Lower leg skin (tissue), 4 donors: ENCODE data around the gene PRODH. TPM values are rescaled to one million over a fixed set of nuclear protein-coding genes. Genes with fewer than 3 reads are reported as not detected.
A peak's percentile ranks its signal among the peaks of the same experiment; 100 is the strongest.
"Not testable (repeated sequence)": the region's sequence is repeated elsewhere in the genome, so short reads cannot be mapped to it uniquely, and the experiment has no call there.

ENCODE experiments used
- DNase-seq, 2 donors: peaks; one replicate each; pipeline ENCODE4 v3.0.0-alpha.2; 2019; ENCODE audit warnings: low spot score in 2 of 2
- H3K4me3 ChIP-seq: fragments of 200-600 bp; sonication (generic); 2 replicates; pipeline ENCODE4 v1.5.1; 2017; ENCODE audit warnings: mild to moderate bottlenecking, low read depth; ENCODE audit not compliant: poor library complexity, severe bottlenecking
- CTCF ChIP-seq, 3 donors: fragments of 450-650 bp; IDR thresholded peaks; one replicate each; pipeline ENCODE4 v1.5.1; 2016; ENCODE audit warnings: antibody characterized with exemption in 3 of 3, mild to moderate bottlenecking in 3 of 3, moderate library complexity in 2 of 3
- POLR2A ChIP-seq, 2 donors: fragments of 450-650 bp; IDR thresholded peaks; one replicate each; pipeline ENCODE4 v1.6.1; 2016 to 2017; ENCODE audit warnings: antibody characterized with exemption in 2 of 2, mild to moderate bottlenecking in 1 of 2, moderate library complexity in 1 of 2
- WGBS, 2 donors: methylation state at CpG; one replicate each; pipeline ENCODE4 v1.1.5; 2018; 5-methylcytosine and 5-hydroxymethylcytosine counted together
- intact Hi-C: fragments of 100-400 bp; cut with DNase I; formaldehyde crosslinking; loops from one replicate; pipeline ENCODE4 v1.15.0; 2023; ENCODE audit warnings: low total_unique reads
- total RNA-seq, 4 donors: library from RNA; depleted of rRNA; stranded (reverse); fragments of >200 nt; gene quantifications; one replicate each; pipeline ENCODE4 v1.1.0, GENCODE V29; 2016

The PRODH gene
- total RNA-seq, 4 donors from 2014 or later, result 22.6 to 109 (median 37.2) TPM

GRCh38 chr22:18909556-18909955, 26.5 kb downstream of the PRODH start:
- no CpG with 5 or more reads among the region's 5 CpGs for WGBS, 2 donors
- DNase-seq, result peak; percentile 8 to 53
- TF ChIP-seq CTCF (IDR thresholded peaks at IDR 0.05), result no peak
- TF ChIP-seq POLR2A (IDR thresholded peaks at IDR 0.05), result no peak
- no peak overlapping the region for H3K4me3 ChIP-seq
- intact Hi-C loops, result no loop called here

- TF ChIP-seq CTCF (IDR thresholded peaks at IDR 0.05) (no peak), POLR2A (IDR thresholded peaks at IDR 0.05) (no peak)
- DNase-seq, result peak; percentile 13 to 42
- H3K4me3 ChIP-seq, result no peak overlapping the region
- WGBS, 2 donors, result no CpG with 5 or more reads among the region's 13 CpGs
- intact Hi-C loops, result no loop called here
These were observed 29.2 kb downstream of the PRODH start for GRCh38 chr22:18906896-18907295.

- WGBS, 2 donors, result no CpG with 5 or more reads among the region's 36 CpGs
- H3K4me3 ChIP-seq, DNase-seq, intact Hi-C loops: not testable (repeated sequence)
These were observed 29.7 kb downstream of the PRODH start for GRCh38 chr22:18906410-18906745.

- H3K4me3 ChIP-seq, result no peak within 1 kb of the TSS
- intact Hi-C loops, result no loop called here
- WGBS, 2 donors, result 8% methylated on average over 5 of the region's 77 CpGs; no CpG with 5 or more reads in 1 of the 2 donors
These were observed 30.3 kb downstream of the PRODH start, which contains the start of gene DGCR6 for GRCh38 chr22:18905540-18906409. TSS of gene DGCR6 (plus strand) at chr22:18906320. CDS start at chr22:18906375, 55 bp downstream.

GRCh38 chr22:18896037-18896657, 39.9 kb downstream of the PRODH start:
- H3K4me3 ChIP-seq, DNase-seq, intact Hi-C loops: not testable (repeated sequence)
- 86 to 94% methylated on average over 5 to 6 of the region's 7 CpGs for WGBS, 2 donors

More at GRCh38 chr22:18905540-18906409, 30.3 kb downstream of the PRODH start, which contains the start of gene DGCR6:
- peak in 1 of 2 donors; percentile 10 for DNase-seq
- no peak for TF ChIP-seq CTCF (IDR thresholded peaks at IDR 0.05)
- TF ChIP-seq POLR2A (IDR thresholded peaks at IDR 0.05), result no peak

GRCh38 chr22:18893775-18894174, 42.3 kb downstream of the PRODH start:
- DNase-seq, H3K4me3 ChIP-seq, intact Hi-C loops: not testable (repeated sequence)
- WGBS, 2 donors, result no CpG with 5 or more reads among the region's 4 CpGs

- intact Hi-C loops, H3K4me3 ChIP-seq, DNase-seq: not testable (repeated sequence)
- WGBS, 2 donors, result 57% methylated on average over 1 of the region's 5 CpGs; no CpG with 5 or more reads in 1 of the 2 donors
These were observed 45.4 kb downstream of the PRODH start for GRCh38 chr22:18890510-18891192.
